Osteoblast (primary cell): ENCODE measurements around the gene SCGB1C2. TPM values are rescaled to one million over a fixed set of nuclear protein-coding genes. Genes with fewer than 3 reads are reported as not detected.

Source experiments
- DNase-seq: peaks from one replicate; pipeline ENCODE4 v3.0.0; 2011; ENCODE audit warnings: low spot score, mixed read lengths; ENCODE audit not compliant: insufficient read length; ENCODE audit errors: missing footprints
- H2AFZ ChIP-seq: 2 replicates; pipeline ENCODE4 v1.6.0; 2011; ENCODE audit warnings: mild to moderate bottlenecking, low read length
- H3K27ac ChIP-seq: 2 replicates; pipeline ENCODE4 v1.5.1; 2011; ENCODE audit warnings: mild to moderate bottlenecking, low read depth, low read length, moderate library complexity
- H3K27me3 ChIP-seq: 2 replicates; pipeline ENCODE4 v1.6.0; 2012; ENCODE audit warnings: mild to moderate bottlenecking, control low read depth, inconsistent platforms, low read length, moderate library complexity; ENCODE audit not compliant: insufficient read depth
- H3K36me3 ChIP-seq: 2 replicates; pipeline ENCODE4 v1.5.1; 2011; ENCODE audit warnings: mild to moderate bottlenecking, low read length, control low read depth, moderate library complexity; ENCODE audit not compliant: insufficient read depth
- H3K4me1 ChIP-seq: 2 replicates; pipeline ENCODE4 v1.5.1; 2011; ENCODE audit warnings: mild to moderate bottlenecking, low read length, control low read depth, moderate library complexity; ENCODE audit not compliant: insufficient read depth
- H3K4me2 ChIP-seq: 2 replicates; pipeline ENCODE4 v1.6.0; 2011; ENCODE audit warnings: mild to moderate bottlenecking, low read length; ENCODE audit not compliant: insufficient read depth
- H3K4me3 ChIP-seq: fragments of 200-600 bp; sonication (generic); 3 replicates; pipeline ENCODE4 v1.5.1; 2012; ENCODE audit warnings: mild to moderate bottlenecking, low read length, inconsistent platforms; ENCODE audit not compliant: insufficient read depth
- H3K79me2 ChIP-seq: 2 replicates; pipeline ENCODE4 v1.6.0; 2012; ENCODE audit warnings: mild to moderate bottlenecking, low read length, control low read depth, inconsistent platforms; ENCODE audit not compliant: insufficient read depth
- H3K9me3 ChIP-seq: 2 replicates; pipeline ENCODE4 v1.5.1; 2011; ENCODE audit warnings: low read depth, low read length, control low read depth
- H4K20me1 ChIP-seq: 2 replicates; pipeline ENCODE4 v1.6.0; 2012; ENCODE audit warnings: mild to moderate bottlenecking, low read length, control low read depth; ENCODE audit not compliant: insufficient read depth
- CTCF ChIP-seq: IDR thresholded peaks from 2 replicates; pipeline ENCODE4 v1.5.1; 2011; ENCODE audit warnings: mild to moderate bottlenecking, low read depth, low read length, moderate library complexity; ENCODE audit errors: extremely low read depth
- total RNA-seq: library from RNA; depleted of rRNA; stranded (reverse); fragments of >200 nt; gene quantifications from 2 replicates; pipeline ENCODE4 v1.2.3, GENCODE V29; 2012

The SCGB1C2 gene
- total RNA-seq, 1 donor, result not detected

GRCh38 chr17:178292-179065 is 41.1 kb downstream of the SCGB1C2 start:
- DNase-seq, result no peak
- H2AFZ ChIP-seq, result no peak overlapping the region
- no peaks in the 10 kb centered on the region for H3K79me2 ChIP-seq
- no peak for TF ChIP-seq CTCF
- H3K9me3 ChIP-seq, result no peaks in the 10 kb centered on the region
- no peak overlapping the region for H3K27ac ChIP-seq
- peaks cover 50% of the 10 kb centered on the region for H3K27me3 ChIP-seq
- H3K4me1 ChIP-seq, result no peaks in the 10 kb centered on the region
- H3K4me3 ChIP-seq, result no peak overlapping the region
- H3K4me2 ChIP-seq, result no peak overlapping the region
- peaks cover 3% of the 10 kb centered on the region for H4K20me1 ChIP-seq
- no peaks in the 10 kb centered on the region for H3K36me3 ChIP-seq

- no peaks in the 10 kb centered on the region for H3K79me2 ChIP-seq
- no peak for DNase-seq
- H3K27ac ChIP-seq, result no peak overlapping the region
- H3K4me2 ChIP-seq, result no peak overlapping the region
- H3K4me3 ChIP-seq, result no peak overlapping the region
- TF ChIP-seq CTCF, result no peak
- H3K4me1 ChIP-seq, result no peaks in the 10 kb centered on the region
- no peaks in the 10 kb centered on the region for H3K36me3 ChIP-seq
- peaks cover 54% of the 10 kb centered on the region for H3K27me3 ChIP-seq
- no peaks in the 10 kb centered on the region for H3K9me3 ChIP-seq
- H4K20me1 ChIP-seq, result peaks cover 3% of the 10 kb centered on the region
- no peak overlapping the region for H2AFZ ChIP-seq
These were observed 41.7 kb downstream of the SCGB1C2 start for GRCh38 chr17:179066-179432.

GRCh38 chr17:179781-180380 is 42.5 kb downstream of the SCGB1C2 start:
- H3K4me3 ChIP-seq, result no peak overlapping the region
- no peaks in the 10 kb centered on the region for H3K9me3 ChIP-seq
- H3K79me2 ChIP-seq, result no peaks in the 10 kb centered on the region
- H3K27me3 ChIP-seq, result peaks cover 54% of the 10 kb centered on the region
- no peak for DNase-seq
- no peak for TF ChIP-seq CTCF
- no peak overlapping the region for H3K27ac ChIP-seq
- H4K20me1 ChIP-seq, result peaks cover 3% of the 10 kb centered on the region
- H3K4me2 ChIP-seq, result no peak overlapping the region
- no peaks in the 10 kb centered on the region for H3K4me1 ChIP-seq
- H3K36me3 ChIP-seq, result no peaks in the 10 kb centered on the region
- no peak overlapping the region for H2AFZ ChIP-seq
